ENCODE measurements around the gene UQCC3. TPM values are rescaled to one million over a fixed set of nuclear protein-coding genes. Genes with fewer than 3 reads are reported as not detected.

Gene UQCC3
- total RNA-seq = 8.0 and 9.5 TPM in 2 replicates

GRCh38 chr11:62671608-62672389 lies at the start of gene UQCC3, which contains the start of gene LBHD1:
Gene UQCC3, plus strand, starts transcription at chr11:62671673. Its CDS starts 73 bp downstream, at chr11:62671746.
Gene LBHD1, minus strand, starts transcription at chr11:62672267. Its CDS starts 2,236 bp downstream, at chr11:62670031.
- peak within 1 kb of the TSS; percentile 96 for H3K27ac Mint-ChIP-seq
- intact Hi-C loops (cut with micrococcal nuclease) = loop anchor here (1.0 to 5.0 kb wide), 7 partner anchors 7 to 181 kb away; partner anchors contain the start of genes GANAB, HNRNPUL2, INTS5 and MTA2
- peak within 1 kb of the TSS; percentile 97 for H3K4me3 Mint-ChIP-seq (ENCODE audit: low read depth)
- H3K4me1 Mint-ChIP-seq (ENCODE audit: low read depth) = peaks cover 31% of the 10 kb centered on the region
- H3K9me3 Mint-ChIP-seq = no peaks in the 10 kb centered on the region
- H3K36me3 Mint-ChIP-seq (ENCODE audit: low read depth) = peaks cover 68% of the 10 kb centered on the region
- H3K27me3 Mint-ChIP-seq (ENCODE audit: low read depth) = no peaks in the 10 kb centered on the region
- DNase-seq (ENCODE audit: low spot score) = peak; percentile 67

- intact Hi-C loops (cut with micrococcal nuclease) = loop anchor here (1.0 kb wide), 2 partner anchors 24 to 31 kb away; partner anchors contain the start of genes GANAB and TUT1
- H3K27ac Mint-ChIP-seq = peak overlapping the region; percentile 97
- H3K4me3 Mint-ChIP-seq (ENCODE audit: low read depth) = peak overlapping the region; percentile 93
- DNase-seq (ENCODE audit: low spot score) = no peak
- no peaks in the 10 kb centered on the region for H3K27me3 Mint-ChIP-seq (ENCODE audit: low read depth)
- peaks cover 54% of the 10 kb centered on the region for H3K36me3 Mint-ChIP-seq (ENCODE audit: low read depth)
- no peaks in the 10 kb centered on the region for H3K9me3 Mint-ChIP-seq
- peaks cover 16% of the 10 kb centered on the region for H3K4me1 Mint-ChIP-seq (ENCODE audit: low read depth)
Measured at GRCh38 chr11:62622476-62623089, 48.9 kb upstream of the UQCC3 start.

GRCh38 chr11:62627713-62628112 lies 43.8 kb upstream of the UQCC3 start:
- Mint-ChIP-seq H3K36me3 (ENCODE audit: low read depth) (peaks cover 74% of the 10 kb centered on the region), H3K9me3 (no peaks in the 10 kb centered on the region), H3K4me1 (ENCODE audit: low read depth) (no peaks in the 10 kb centered on the region), H3K27me3 (ENCODE audit: low read depth) (no peaks in the 10 kb centered on the region), H3K4me3 (ENCODE audit: low read depth) (no peak overlapping the region), H3K27ac (no peak overlapping the region)
- no peak for DNase-seq (ENCODE audit: low spot score)
- intact Hi-C loops (cut with micrococcal nuclease) = no loop called here

- DNase-seq (ENCODE audit: low spot score) = no peak
- Mint-ChIP-seq H3K9me3 (no peaks in the 10 kb centered on the region), H3K27ac (no peak overlapping the region), H3K27me3 (ENCODE audit: low read depth) (no peaks in the 10 kb centered on the region), H3K36me3 (ENCODE audit: low read depth) (peaks cover 81% of the 10 kb centered on the region), H3K4me1 (ENCODE audit: low read depth) (peaks cover 8% of the 10 kb centered on the region), H3K4me3 (ENCODE audit: low read depth) (no peak overlapping the region)
- intact Hi-C loops (cut with micrococcal nuclease) = no loop called here
Measured at GRCh38 chr11:62632492-62632891, 39.0 kb upstream of the UQCC3 start.

GRCh38 chr11:62644220-62644619 lies 27.3 kb upstream of the UQCC3 start:
- Mint-ChIP-seq H3K9me3 (no peaks in the 10 kb centered on the region), H3K4me3 (ENCODE audit: low read depth) (peak overlapping the region; percentile 37), H3K27me3 (ENCODE audit: low read depth) (no peaks in the 10 kb centered on the region), H3K27ac (peak overlapping the region; percentile 22), H3K4me1 (ENCODE audit: low read depth) (peaks cover 34% of the 10 kb centered on the region), H3K36me3 (ENCODE audit: low read depth) (peaks cover 49% of the 10 kb centered on the region)
- DNase-seq (ENCODE audit: low spot score) = no peak
- intact Hi-C loops (cut with micrococcal nuclease) = no loop called here

GRCh38 chr11:62645671-62645945 lies 25.9 kb upstream of the UQCC3 start:
- intact Hi-C loops (cut with micrococcal nuclease) = no loop called here
- no peaks in the 10 kb centered on the region for H3K9me3 Mint-ChIP-seq

GRCh38 chr11:62645946-62646824 lies 25.3 kb upstream of the UQCC3 start, which contains the start of gene GANAB:
Gene GANAB, minus strand, starts transcription at chr11:62646613. Its CDS starts 14 bp downstream, at chr11:62646599.
- H3K9me3 Mint-ChIP-seq = no peaks in the 10 kb centered on the region
- DNase-seq (ENCODE audit: low spot score) = peak; percentile 98
- H3K4me1 Mint-ChIP-seq (ENCODE audit: low read depth) = peaks cover 22% of the 10 kb centered on the region
- peaks cover 43% of the 10 kb centered on the region for H3K36me3 Mint-ChIP-seq (ENCODE audit: low read depth)
- H3K4me3 Mint-ChIP-seq (ENCODE audit: low read depth) = peak within 1 kb of the TSS; percentile 98
- intact Hi-C loops (cut with micrococcal nuclease) = loop anchor here (1.0 to 2.0 kb wide), 5 partner anchors 19 to 63 kb away; partner anchors contain the start of genes C11orf98, CSKMT, TUT1 and UQCC3
- H3K27ac Mint-ChIP-seq = peak within 1 kb of the TSS; percentile 97
- no peaks in the 10 kb centered on the region for H3K27me3 Mint-ChIP-seq (ENCODE audit: low read depth)

More at GRCh38 chr11:62645671-62645945, 25.9 kb upstream of the UQCC3 start:
- Mint-ChIP-seq H3K4me1 (ENCODE audit: low read depth) (peaks cover 26% of the 10 kb centered on the region), H3K4me3 (ENCODE audit: low read depth) (peak overlapping the region; percentile 98), H3K27me3 (ENCODE audit: low read depth) (no peaks in the 10 kb centered on the region), H3K27ac (peak overlapping the region; percentile 97), H3K36me3 (ENCODE audit: low read depth) (peaks cover 45% of the 10 kb centered on the region)
- DNase-seq (ENCODE audit: low spot score) = no peak

- peaks cover 21% of the 10 kb centered on the region for H3K4me1 Mint-ChIP-seq (ENCODE audit: low read depth)
- peaks cover 40% of the 10 kb centered on the region for H3K36me3 Mint-ChIP-seq (ENCODE audit: low read depth)
Measured at GRCh38 chr11:62646825-62647608, 24.5 kb upstream of the UQCC3 start.

GRCh38 chr11:62647609-62648005 lies 23.9 kb upstream of the UQCC3 start:
- no peak for DNase-seq (ENCODE audit: low spot score)
- Mint-ChIP-seq H3K36me3 (ENCODE audit: low read depth) (peaks cover 42% of the 10 kb centered on the region), H3K4me1 (ENCODE audit: low read depth) (peaks cover 23% of the 10 kb centered on the region), H3K27ac (no peak overlapping the region), H3K27me3 (ENCODE audit: low read depth) (no peaks in the 10 kb centered on the region), H3K4me3 (ENCODE audit: low read depth) (no peak overlapping the region), H3K9me3 (no peaks in the 10 kb centered on the region)
- intact Hi-C loops (cut with micrococcal nuclease) = loop anchor here (2.0 kb wide), 2 partner anchors 17 to 57 kb away; partner anchors contain the start of genes C11orf98, CSKMT and TUT1

More at GRCh38 chr11:62646825-62647608, 24.5 kb upstream of the UQCC3 start:
- H3K9me3 Mint-ChIP-seq = no peaks in the 10 kb centered on the region
- no peaks in the 10 kb centered on the region for H3K27me3 Mint-ChIP-seq (ENCODE audit: low read depth)
- intact Hi-C loops (cut with micrococcal nuclease) = loop anchor here (1.0 to 2.0 kb wide), 5 partner anchors 18 to 62 kb away; partner anchors contain the start of genes C11orf98, CSKMT, TUT1 and UQCC3
- peak overlapping the region; percentile 98 for H3K4me3 Mint-ChIP-seq (ENCODE audit: low read depth)
- no peak for DNase-seq (ENCODE audit: low spot score)
- H3K27ac Mint-ChIP-seq = peak overlapping the region; percentile 97

GRCh38 chr11:62648185-62648966 lies 23.1 kb upstream of the UQCC3 start:
- Mint-ChIP-seq H3K4me1 (ENCODE audit: low read depth) (peaks cover 21% of the 10 kb centered on the region), H3K27me3 (ENCODE audit: low read depth) (no peaks in the 10 kb centered on the region), H3K9me3 (no peaks in the 10 kb centered on the region), H3K36me3 (ENCODE audit: low read depth) (peaks cover 40% of the 10 kb centered on the region), H3K4me3 (ENCODE audit: low read depth) (no peak overlapping the region), H3K27ac (no peak overlapping the region)
- intact Hi-C loops (cut with micrococcal nuclease) = no loop called here
- no peak for DNase-seq (ENCODE audit: low spot score)

GRCh38 chr11:62648967-62649364 lies 22.5 kb upstream of the UQCC3 start:
- no peak overlapping the region for H3K4me3 Mint-ChIP-seq (ENCODE audit: low read depth)
- intact Hi-C loops (cut with micrococcal nuclease) = no loop called here
- H3K9me3 Mint-ChIP-seq = no peaks in the 10 kb centered on the region

More at GRCh38 chr11:62648967-62649364, 22.5 kb upstream of the UQCC3 start:
- H3K36me3 Mint-ChIP-seq (ENCODE audit: low read depth) = peaks cover 38% of the 10 kb centered on the region
- H3K27me3 Mint-ChIP-seq (ENCODE audit: low read depth) = no peaks in the 10 kb centered on the region
- no peak for DNase-seq (ENCODE audit: low spot score)
- no peak overlapping the region for H3K27ac Mint-ChIP-seq
- peaks cover 24% of the 10 kb centered on the region for H3K4me1 Mint-ChIP-seq (ENCODE audit: low read depth)

Data from activated T-helper 2 cell treated with anti-CD3 and anti-CD28 coated beads, Interferon-gamma antibody, Interleukin-2, Interleukin-4, amounts not matched to agents 10 μg/mL and 5 μg/mL and 100 μg/mL, durations not matched to agents 14 hours and 24 hours and 36 hours (primary cell).